ENCODE results near the gene ZHX3.

Gene ZHX3

DNA sequence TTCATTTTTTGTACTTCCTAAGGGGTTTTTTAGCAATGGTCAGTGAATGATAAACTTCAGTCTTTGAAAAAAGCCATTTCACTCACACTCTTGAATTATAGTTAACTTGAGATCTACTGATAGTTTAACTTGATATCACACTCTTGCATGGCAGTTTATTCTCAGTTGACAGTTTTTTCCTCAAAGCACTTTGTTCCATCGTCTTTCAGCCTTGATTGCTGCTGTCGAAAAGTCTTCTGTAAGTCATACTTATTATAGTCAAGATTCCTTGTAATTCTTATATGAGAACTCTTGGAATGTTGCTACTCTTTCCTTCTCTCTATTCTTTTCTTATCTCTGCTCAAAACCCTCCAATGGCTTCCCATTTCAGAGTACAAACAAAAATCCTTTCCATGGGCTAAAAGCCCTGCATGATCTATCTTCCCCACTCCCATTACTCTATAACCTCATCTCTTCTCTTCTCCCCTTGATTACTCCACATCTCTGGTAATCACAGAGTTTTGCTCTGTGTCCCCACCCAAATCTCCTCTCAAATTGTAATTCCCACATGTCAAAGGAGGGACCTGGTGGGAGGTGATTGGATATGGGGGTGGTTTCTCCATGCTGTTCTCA is 31.2 kb downstream of the ZHX3 start:
- peaks cover 10% of the 10 kb centered on the region for H3K36me3 ChIP-seq (ENCODE audit: insufficient read depth, low read length)
- no peak overlapping the region for H3K4me2 ChIP-seq (ENCODE audit: low read length)
- H3K4me1 ChIP-seq (ENCODE audit: control insufficient read depth, insufficient read depth, low read length) = peaks cover 30% of the 10 kb centered on the region
- H3K4me3 ChIP-seq (ENCODE audit: low read length) = no peak overlapping the region
- H3K27me3 ChIP-seq (ENCODE audit: control insufficient read depth, insufficient read depth, low read length) = no peaks in the 10 kb centered on the region
- peaks cover 10% of the 10 kb centered on the region for H3K9me3 ChIP-seq (replicated peaks; ENCODE audit: low read length)
- H3K9ac ChIP-seq (ENCODE audit: low read depth, low read length) = no peak overlapping the region

DNA sequence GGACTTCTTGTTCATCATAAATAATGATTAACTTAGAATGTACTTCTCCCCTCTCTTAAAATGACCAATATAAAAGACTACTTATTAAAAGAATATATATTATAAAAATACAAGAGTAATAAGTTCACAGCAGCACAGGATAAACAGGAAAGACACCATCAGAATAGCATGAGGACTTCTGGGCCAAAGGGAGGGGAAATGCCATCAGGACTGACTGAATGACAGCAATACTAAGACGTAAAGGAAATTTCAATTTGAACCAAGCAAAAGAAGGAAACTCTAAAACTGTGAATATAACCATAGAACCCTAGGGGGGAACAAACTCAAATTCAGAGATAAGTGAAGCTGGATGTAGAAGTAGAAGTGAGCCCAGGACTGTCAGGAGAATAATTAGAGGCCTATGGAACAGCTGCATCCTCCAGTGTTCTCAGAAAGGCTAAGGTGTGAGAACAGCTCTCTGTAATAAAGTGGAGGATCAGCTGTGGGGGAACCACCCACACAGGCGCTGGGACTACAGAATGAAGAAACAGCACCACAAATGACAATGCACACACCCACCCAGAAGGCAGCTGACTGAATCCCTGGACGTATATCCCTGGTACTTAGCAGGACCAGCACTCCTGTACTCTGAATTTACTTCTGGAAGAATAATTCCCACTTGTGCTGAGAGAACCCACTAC is 37.8 kb downstream of the ZHX3 start:
- Histone ChIP-seq H3K9me3 (replicated peaks; ENCODE audit: low read length) (no peaks in the 10 kb centered on the region), H3K36me3 (ENCODE audit: insufficient read depth, low read length) (peaks cover 9% of the 10 kb centered on the region), H3K4me2 (ENCODE audit: low read length) (peak overlapping the region; percentile 34), H3K27me3 (ENCODE audit: control insufficient read depth, insufficient read depth, low read length) (no peaks in the 10 kb centered on the region), H3K9ac (ENCODE audit: low read depth, low read length) (peak overlapping the region; percentile 6), H3K4me3 (ENCODE audit: low read length) (no peak overlapping the region), H3K4me1 (ENCODE audit: control insufficient read depth, insufficient read depth, low read length) (peaks cover 30% of the 10 kb centered on the region)

DNA sequence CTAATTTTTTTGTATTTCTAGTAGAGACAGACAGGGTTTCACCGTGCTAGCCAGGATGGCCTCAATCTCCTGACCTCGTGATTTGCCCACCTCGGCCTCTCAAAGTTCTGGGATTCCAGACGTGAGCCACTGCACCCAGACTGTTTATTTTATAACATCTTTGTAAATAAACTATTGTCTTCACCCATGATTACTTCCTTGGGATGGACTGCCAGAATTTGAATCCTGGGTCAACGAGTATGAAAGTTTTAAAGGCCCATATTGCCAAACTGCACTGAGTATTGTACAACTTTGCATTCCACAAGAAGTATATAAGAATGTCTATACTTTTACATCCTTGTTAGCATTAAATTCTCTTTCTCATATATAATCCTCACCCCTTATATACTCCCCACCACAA is 38.6 kb downstream of the ZHX3 start:
- peaks cover 6% of the 10 kb centered on the region for H3K36me3 ChIP-seq (ENCODE audit: insufficient read depth, low read length)

DNA sequence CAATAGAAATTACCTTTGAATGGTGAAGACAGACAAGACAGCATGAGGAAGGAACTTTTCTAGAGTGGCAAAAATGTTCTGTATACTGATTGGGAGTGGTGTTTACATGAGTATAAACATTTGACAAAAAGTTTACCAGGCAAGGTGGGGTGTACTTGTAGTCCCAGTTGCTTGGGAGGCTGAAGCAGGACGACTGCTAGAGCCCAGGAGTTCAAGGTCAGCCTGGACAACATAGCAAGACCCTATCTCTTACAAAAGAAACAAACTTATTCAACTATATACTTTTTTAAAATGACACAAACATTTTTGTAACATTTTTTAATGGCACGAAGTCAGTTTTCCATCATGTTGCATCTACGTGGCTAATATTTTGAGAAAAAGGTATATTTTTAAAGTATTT is 40.5 kb downstream of the ZHX3 start:
- H3K4me2 ChIP-seq (ENCODE audit: low read length) = no peak overlapping the region
- no peak overlapping the region for H3K4me3 ChIP-seq (ENCODE audit: low read length)
- no peak overlapping the region for H3K9ac ChIP-seq (ENCODE audit: low read depth, low read length)
- H3K4me1 ChIP-seq (ENCODE audit: control insufficient read depth, insufficient read depth, low read length) = peaks cover 45% of the 10 kb centered on the region
- H3K36me3 ChIP-seq (ENCODE audit: insufficient read depth, low read length) = no peaks in the 10 kb centered on the region
- H3K9me3 ChIP-seq (replicated peaks; ENCODE audit: low read length) = no peaks in the 10 kb centered on the region
- H3K27me3 ChIP-seq (ENCODE audit: control insufficient read depth, insufficient read depth, low read length) = no peaks in the 10 kb centered on the region

More for the DNA sequence above, 38.6 kb downstream of the ZHX3 start:
- H3K4me1 ChIP-seq (ENCODE audit: control insufficient read depth, insufficient read depth, low read length) = peaks cover 38% of the 10 kb centered on the region
- H3K4me2 ChIP-seq (ENCODE audit: low read length) = no peak overlapping the region
- no peaks in the 10 kb centered on the region for H3K27me3 ChIP-seq (ENCODE audit: control insufficient read depth, insufficient read depth, low read length)
- no peaks in the 10 kb centered on the region for H3K9me3 ChIP-seq (replicated peaks; ENCODE audit: low read length)
- H3K4me3 ChIP-seq (ENCODE audit: low read length) = no peak overlapping the region
- no peak overlapping the region for H3K9ac ChIP-seq (ENCODE audit: low read depth, low read length)

DNA sequence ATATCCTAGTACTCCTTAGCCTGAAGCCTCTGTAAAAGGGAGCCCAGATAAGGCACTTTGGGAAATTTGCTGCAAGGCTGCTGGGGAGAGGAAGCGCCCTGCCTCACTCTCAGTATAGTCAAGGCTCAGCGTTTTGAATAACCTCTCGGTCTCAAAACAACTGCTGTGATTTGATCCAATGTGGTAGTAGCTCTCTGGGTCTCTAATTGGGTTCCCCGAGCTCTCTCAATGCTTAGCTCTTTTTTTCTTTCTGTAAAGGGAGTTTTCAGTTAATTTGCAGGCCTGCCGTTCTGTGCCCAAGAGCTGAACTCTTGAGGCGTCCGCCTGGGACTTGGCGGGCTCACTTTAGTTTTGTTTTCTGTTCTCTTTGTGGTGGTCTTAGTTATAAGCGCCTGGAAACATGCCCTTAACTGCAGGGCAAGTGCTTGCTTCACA is 41.2 kb downstream of the ZHX3 start:
- H3K4me2 ChIP-seq (ENCODE audit: low read length) = peak overlapping the region; percentile 15
- H3K36me3 ChIP-seq (ENCODE audit: insufficient read depth, low read length) = no peaks in the 10 kb centered on the region
- H3K4me1 ChIP-seq (ENCODE audit: control insufficient read depth, insufficient read depth, low read length) = peaks cover 52% of the 10 kb centered on the region
- H3K9ac ChIP-seq (ENCODE audit: low read depth, low read length) = peak overlapping the region; percentile 6
- H3K4me3 ChIP-seq (ENCODE audit: low read length) = no peak overlapping the region
- H3K9me3 ChIP-seq (replicated peaks; ENCODE audit: low read length) = no peaks in the 10 kb centered on the region
- no peaks in the 10 kb centered on the region for H3K27me3 ChIP-seq (ENCODE audit: control insufficient read depth, insufficient read depth, low read length)

DNA sequence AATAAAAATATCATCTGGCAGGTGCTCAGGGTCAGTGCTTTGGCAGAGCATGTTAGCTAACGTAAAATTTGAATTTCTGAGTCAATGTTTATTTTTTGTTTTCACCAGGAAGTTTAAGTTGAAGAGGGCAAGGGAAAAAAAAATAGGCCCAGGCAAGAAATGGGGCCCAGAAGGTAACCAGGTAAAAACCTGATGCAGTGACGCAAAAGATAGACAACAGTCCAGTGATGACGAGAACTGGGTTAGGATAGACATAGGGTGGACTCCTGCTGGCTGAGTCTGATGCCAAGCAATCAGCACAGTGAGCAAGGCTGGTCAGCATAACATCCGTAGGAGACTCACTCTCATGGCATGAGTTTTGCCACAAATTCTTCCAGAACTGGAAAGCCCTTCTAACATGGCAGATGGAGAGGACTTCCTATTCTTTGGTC is 42.2 kb downstream of the ZHX3 start:
- Histone ChIP-seq H3K4me3 (ENCODE audit: low read length) (no peak overlapping the region), H3K4me1 (ENCODE audit: control insufficient read depth, insufficient read depth, low read length) (peaks cover 54% of the 10 kb centered on the region), H3K36me3 (ENCODE audit: insufficient read depth, low read length) (no peaks in the 10 kb centered on the region), H3K9me3 (replicated peaks; ENCODE audit: low read length) (no peaks in the 10 kb centered on the region), H3K9ac (ENCODE audit: low read depth, low read length) (peak overlapping the region; percentile 6), H3K4me2 (ENCODE audit: low read length) (peak overlapping the region; percentile 61), H3K27me3 (ENCODE audit: control insufficient read depth, insufficient read depth, low read length) (no peaks in the 10 kb centered on the region)

DNA sequence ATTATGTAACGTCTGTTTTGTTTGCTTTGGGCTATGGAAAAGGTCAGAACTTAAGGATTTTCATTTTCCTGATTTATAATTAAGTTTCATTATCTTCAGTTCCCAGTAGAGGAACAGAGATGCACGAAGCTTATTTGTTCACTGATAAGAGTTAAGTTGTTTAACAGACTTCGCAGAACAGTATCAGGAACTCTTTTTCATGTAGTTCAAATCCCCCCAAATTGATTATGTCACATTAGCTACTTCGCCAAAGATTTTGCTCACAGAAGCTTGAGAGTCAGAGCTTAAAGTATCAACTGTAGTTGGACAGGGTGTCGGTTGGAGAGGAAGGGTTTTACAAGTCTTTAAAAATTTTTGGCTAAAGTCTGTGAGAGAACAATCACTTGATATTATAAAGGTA is 43.4 kb downstream of the ZHX3 start:
- Histone ChIP-seq H3K4me1 (ENCODE audit: control insufficient read depth, insufficient read depth, low read length) (peaks cover 49% of the 10 kb centered on the region), H3K9ac (ENCODE audit: low read depth, low read length) (no peak overlapping the region), H3K9me3 (replicated peaks; ENCODE audit: low read length) (no peaks in the 10 kb centered on the region), H3K4me3 (ENCODE audit: low read length) (no peak overlapping the region), H3K27me3 (ENCODE audit: control insufficient read depth, insufficient read depth, low read length) (no peaks in the 10 kb centered on the region), H3K36me3 (ENCODE audit: insufficient read depth, low read length) (no peaks in the 10 kb centered on the region), H3K4me2 (ENCODE audit: low read length) (no peak overlapping the region)

DNA sequence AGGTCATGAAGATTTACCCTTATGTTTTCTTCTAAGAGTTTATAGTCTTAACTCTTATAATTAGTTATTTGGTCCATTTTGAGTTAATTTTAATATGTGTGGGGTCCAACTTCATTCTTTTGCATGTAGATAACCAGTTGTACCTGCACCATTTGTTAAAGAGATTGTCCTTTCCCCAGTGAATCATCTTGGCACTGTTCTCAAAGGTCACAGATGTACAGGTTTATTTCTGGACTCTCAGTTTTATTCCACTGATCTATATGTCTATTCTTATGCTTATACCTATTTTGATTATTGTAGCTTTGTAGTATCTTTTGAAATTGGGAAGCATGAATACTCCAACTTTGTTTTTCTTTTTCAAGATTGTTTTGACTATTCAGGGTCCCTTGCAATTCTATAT is 44.1 kb downstream of the ZHX3 start:
- Histone ChIP-seq H3K9ac (ENCODE audit: low read depth, low read length) (no peak overlapping the region), H3K4me1 (ENCODE audit: control insufficient read depth, insufficient read depth, low read length) (peaks cover 55% of the 10 kb centered on the region), H3K4me2 (ENCODE audit: low read length) (no peak overlapping the region)

DNA sequence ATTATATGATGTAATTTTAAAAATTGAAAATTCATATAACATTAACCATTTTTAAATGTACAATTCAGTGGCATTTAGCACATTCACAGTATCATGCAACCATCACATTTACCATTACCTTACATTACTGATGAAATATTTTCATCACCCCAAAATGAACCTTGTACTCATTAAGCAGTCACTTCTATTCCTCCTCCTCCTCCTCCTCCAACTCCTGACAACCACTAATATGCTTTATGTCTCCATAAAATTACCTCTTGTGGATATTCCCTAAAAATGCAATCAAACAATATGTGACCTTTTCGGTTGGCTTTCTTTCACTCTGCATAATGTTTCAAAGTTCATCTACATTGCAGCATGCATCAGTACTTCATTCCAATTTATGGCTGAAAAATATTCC is 45.2 kb downstream of the ZHX3 start:
- H3K9me3 ChIP-seq (replicated peaks; ENCODE audit: low read length) = no peaks in the 10 kb centered on the region
- H3K4me1 ChIP-seq (ENCODE audit: control insufficient read depth, insufficient read depth, low read length) = peaks cover 55% of the 10 kb centered on the region
- no peak overlapping the region for H3K4me3 ChIP-seq (ENCODE audit: low read length)
- H3K9ac ChIP-seq (ENCODE audit: low read depth, low read length) = no peak overlapping the region
- H3K36me3 ChIP-seq (ENCODE audit: insufficient read depth, low read length) = peaks cover 14% of the 10 kb centered on the region
- H3K27me3 ChIP-seq (ENCODE audit: control insufficient read depth, insufficient read depth, low read length) = no peaks in the 10 kb centered on the region
- H3K4me2 ChIP-seq (ENCODE audit: low read length) = no peak overlapping the region

More for the DNA sequence above, 44.1 kb downstream of the ZHX3 start:
- H3K9me3 ChIP-seq (replicated peaks; ENCODE audit: low read length) = no peaks in the 10 kb centered on the region
- no peak overlapping the region for H3K4me3 ChIP-seq (ENCODE audit: low read length)
- no peaks in the 10 kb centered on the region for H3K27me3 ChIP-seq (ENCODE audit: control insufficient read depth, insufficient read depth, low read length)
- peaks cover 3% of the 10 kb centered on the region for H3K36me3 ChIP-seq (ENCODE audit: insufficient read depth, low read length)

DNA sequence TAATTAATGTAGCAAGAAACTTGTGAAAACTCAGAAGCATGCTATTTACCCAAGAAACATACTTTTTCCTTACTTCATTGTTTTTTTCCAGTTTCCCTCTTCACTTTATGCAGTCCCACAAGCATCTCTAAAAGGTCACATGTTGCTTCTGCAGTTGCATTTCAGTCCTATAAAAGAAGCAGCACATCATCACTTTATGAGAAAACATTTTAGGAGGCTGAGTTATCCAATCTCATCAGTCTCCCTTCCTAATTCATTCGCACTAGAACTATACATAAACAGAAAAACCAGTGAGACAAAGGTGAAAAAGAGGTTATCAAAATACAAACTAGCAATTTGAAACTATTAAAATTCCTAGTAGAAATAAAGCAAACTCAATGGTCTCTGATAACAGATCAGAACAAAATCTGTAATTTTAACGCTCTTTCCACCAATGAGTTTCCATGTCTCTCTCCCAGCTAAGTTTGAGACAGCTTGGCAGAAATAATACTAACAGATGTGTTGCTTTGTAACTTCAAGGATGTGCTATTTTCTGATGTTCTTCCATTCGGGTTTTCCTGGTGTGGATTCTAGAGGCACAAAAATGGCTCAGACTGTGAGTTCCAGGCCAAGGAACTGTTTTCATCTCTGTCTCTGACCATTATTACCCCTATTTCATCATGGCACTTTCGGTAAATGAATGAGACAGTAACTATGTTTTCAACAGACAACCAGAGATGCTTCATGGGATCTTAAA is 48.4 kb downstream of the ZHX3 start:
- no peak overlapping the region for H3K9ac ChIP-seq (ENCODE audit: low read depth, low read length)
- H3K4me3 ChIP-seq (ENCODE audit: low read length) = no peak overlapping the region
- no peak overlapping the region for H3K4me2 ChIP-seq (ENCODE audit: low read length)
- H3K36me3 ChIP-seq (ENCODE audit: insufficient read depth, low read length) = peaks cover 32% of the 10 kb centered on the region
- peaks cover 28% of the 10 kb centered on the region for H3K4me1 ChIP-seq (ENCODE audit: control insufficient read depth, insufficient read depth, low read length)
- no peaks in the 10 kb centered on the region for H3K9me3 ChIP-seq (replicated peaks; ENCODE audit: low read length)
- no peaks in the 10 kb centered on the region for H3K27me3 ChIP-seq (ENCODE audit: control insufficient read depth, insufficient read depth, low read length)

DNA sequence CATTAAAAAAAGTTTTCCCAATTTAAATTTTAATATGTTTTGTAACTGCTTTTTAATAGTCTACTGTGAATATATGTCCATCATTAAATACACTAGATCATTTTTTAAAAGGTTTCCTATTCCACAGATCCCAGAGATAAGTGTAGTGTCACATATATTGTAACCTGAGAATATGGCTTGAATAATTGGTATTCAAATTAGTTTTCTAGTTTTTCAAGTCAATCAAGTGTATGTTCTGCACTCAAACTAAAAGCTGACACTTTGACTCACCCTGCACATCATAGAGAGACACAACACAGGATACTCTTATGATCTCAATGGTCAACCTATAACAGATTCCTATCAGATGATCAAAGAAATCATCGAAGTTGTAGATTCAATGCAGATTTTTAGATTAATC is 49.1 kb downstream of the ZHX3 start:
- Histone ChIP-seq H3K4me1 (ENCODE audit: control insufficient read depth, insufficient read depth, low read length) (peaks cover 24% of the 10 kb centered on the region), H3K4me2 (ENCODE audit: low read length) (no peak overlapping the region), H3K9ac (ENCODE audit: low read depth, low read length) (no peak overlapping the region), H3K9me3 (replicated peaks; ENCODE audit: low read length) (no peaks in the 10 kb centered on the region), H3K36me3 (ENCODE audit: insufficient read depth, low read length) (peaks cover 32% of the 10 kb centered on the region), H3K27me3 (ENCODE audit: control insufficient read depth, insufficient read depth, low read length) (no peaks in the 10 kb centered on the region), H3K4me3 (ENCODE audit: low read length) (no peak overlapping the region)

All from skeletal muscle satellite cell (primary cell).